Iris pigment epithelial cell (primary cell): ENCODE data around the gene PROZ.

Experiments
- DNase-seq: peaks from one replicate; pipeline ENCODE4 v3.0.0-alpha.2; 2011; ENCODE audit warnings: low read depth

The PROZ gene

GRCh38 chr13:113205428-113205931 lies 47.0 kb downstream of the PROZ start:
- peak; percentile 76 for DNase-seq

DNA sequence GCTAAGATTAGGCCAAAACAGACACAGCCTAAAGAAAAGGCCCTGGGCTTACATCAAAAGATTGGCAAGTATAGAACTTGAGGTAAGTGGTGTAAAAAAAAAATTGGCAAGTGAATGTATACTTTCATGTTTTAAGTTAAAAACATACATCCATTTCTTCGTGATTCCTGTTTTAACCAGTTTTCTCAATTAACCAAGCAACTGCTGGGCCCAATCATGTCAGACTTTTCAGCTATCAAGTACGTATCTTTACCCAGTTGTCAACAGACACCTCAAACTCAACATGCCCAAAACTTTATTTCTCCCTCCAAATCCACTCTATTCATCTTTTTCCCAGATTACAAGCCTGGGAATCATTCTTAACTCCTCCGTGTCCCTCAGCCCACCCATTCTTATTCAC lies 49.0 kb downstream of the PROZ start:
- no peak for DNase-seq

- peak; percentile 59 for DNase-seq
Measured at GRCh38 chr13:113207890-113208420, 49.5 kb downstream of the PROZ start.

DNA sequence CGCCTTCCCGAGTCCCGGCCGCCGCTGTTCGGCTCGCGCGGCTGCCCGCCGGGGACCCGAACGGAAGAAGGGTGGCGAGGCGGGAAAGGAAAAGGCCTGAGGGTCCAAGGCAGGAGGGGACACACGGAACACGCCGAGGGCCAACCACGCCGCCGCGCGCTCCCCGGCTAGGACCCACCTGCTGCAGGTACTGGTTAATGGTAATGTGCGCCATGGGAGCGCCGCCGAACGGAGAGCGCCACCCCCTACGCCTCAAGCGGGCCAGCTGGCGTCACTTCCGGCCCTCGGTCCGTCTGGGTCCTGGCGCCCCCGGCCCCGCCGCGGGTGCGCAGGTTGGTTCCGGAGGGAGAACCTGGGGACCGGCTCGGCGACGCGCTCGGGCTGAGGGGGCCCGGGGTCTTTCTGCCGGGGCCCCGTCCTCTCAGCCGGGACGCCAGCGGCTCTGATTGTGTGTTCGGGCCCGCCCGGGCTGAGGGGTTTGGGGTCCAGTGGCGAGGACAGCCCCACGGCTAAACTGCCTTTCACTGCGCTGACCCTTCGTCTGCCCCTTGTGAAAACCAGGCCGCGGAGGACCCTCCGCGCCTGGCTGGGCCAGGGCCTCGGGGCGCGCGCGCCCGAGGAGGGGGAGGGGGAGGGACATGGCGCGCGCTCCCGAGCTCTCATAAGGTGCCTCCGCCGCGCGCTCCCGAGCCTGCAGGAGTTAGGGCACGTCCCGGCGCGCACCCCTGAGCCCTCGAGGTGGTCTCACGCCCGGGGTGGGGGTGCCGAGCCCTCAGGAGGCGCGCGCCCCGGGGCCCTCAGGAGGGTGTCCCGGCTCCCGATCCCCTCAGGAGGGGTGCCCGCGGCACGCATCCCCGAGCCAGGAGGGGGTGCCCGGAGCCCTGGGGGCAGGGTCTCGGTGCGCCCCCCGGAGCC lies 50.2 kb downstream of the PROZ start, which contains the start of gene PCID2:
Gene PCID2 (minus strand): TSS at position 249 of the 915 bp plus-strand sequence. CDS start 35 bp downstream, at position 214.
- peak; percentile 88 for DNase-seq

DNA sequence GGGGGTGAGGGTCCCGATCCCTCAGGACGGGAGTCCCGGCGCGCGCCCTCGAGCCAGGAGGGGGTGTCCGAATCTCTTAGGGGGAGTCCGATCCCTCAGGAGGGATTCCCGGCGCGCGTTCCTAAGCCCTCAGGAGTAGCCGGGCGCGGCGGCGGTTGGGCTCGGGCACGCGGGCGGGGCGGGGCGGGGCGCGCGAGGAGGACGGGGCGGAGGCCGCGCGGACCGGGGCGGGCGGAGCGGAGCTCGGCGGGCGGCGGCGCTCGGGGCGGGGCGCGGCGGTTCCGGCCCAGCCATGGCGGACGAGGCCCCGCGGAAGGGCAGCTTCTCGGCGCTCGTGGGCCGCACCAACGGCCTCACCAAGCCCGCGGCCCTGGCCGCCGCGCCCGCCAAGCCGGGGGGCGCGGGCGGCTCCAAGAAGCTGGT lies 50.9 kb downstream of the PROZ start, which contains the start of gene CUL4A:
Gene CUL4A (plus strand): TSS at position 278 of the 423 bp plus-strand sequence. CDS start 15 bp downstream, at position 293.
- peak; percentile 75 for DNase-seq

- peak; percentile 66 for DNase-seq
Measured at GRCh38 chr13:113209759-113210421, 51.4 kb downstream of the PROZ start.

DNA sequence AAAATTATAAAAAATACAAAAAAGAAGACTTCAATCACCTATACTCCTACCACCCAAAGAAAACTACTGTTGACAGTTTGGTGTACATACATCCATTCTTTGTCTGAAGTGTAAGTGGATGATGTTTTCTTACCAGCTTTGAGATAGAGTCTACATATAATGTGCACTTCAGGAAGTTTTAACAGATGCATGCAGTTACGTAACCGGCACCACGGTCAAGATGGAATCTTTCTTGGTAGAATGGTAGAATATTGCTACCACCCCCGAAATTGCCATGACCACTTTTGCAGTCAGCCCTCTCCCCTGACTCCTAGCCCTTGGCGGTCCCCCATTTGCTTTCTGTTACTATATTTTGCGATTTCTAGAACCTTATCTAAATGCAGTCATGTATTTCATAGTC lies 52.4 kb downstream of the PROZ start:
- DNase-seq, result no peak

- no peak for DNase-seq
Measured at GRCh38 chr13:113211774-113212173, 53.3 kb downstream of the PROZ start.

DNA sequence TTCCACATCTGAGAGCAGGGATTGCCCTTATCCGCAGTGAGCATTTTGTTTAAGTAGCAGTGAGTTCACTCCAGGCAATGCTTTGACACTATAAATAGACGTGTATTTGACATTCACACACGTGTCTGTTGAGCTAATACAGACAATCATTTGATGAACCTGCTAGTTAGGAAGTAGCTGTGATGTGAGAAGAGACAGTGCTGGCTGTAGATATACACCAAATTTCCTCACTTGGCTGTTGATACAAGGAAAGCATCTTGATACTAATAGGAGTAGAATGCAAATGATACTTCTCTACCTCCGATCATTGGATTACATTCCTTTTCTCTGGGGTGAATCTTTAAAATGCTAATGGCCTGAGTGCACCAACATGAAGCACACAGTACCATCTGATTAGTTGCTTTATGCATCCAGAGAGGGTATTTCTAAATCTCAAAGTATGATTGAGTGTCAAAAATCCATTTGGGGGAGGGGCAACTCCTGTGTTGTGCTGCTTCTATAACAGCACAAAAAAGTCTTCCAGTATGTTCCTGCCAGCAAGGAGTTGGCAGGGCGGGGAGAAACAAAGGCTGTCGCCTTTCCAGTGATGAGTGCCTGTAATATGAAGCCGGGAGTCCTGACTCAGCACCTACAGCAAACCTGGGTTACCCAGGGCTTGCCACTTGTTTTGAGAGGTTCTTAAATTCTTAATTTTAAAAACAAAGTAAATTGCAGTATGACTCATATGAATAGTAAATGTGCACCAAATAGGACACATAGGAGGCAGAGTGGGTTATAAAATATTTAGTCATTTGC lies 58.0 kb downstream of the PROZ start:
- DNase-seq, result peak; percentile 80

DNA sequence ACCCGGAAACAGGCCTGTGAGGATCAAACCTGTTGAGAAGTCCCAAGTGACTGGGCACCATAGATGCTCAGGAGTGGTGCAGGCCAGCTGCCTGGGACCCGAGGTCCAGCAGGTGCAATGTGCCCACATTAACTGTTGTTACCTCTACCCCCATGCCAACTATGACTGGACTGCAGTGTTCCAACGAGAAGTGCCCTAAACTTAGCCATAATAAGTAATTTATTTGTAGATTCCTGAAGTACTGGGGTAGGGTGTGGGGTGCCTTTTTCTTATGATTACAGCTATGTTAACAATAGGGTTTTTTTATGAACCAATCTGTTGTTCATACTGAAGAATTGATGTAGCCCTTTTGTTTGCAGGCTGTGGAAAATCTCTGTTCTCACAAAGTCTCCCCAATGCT lies 60.1 kb downstream of the PROZ start:
- DNase-seq, result no peak

- DNase-seq, result no peak
Measured at GRCh38 chr13:113219256-113219940, 61.0 kb downstream of the PROZ start.

- no peak for DNase-seq
Measured at GRCh38 chr13:113220141-113220598, 61.7 kb downstream of the PROZ start.

GRCh38 chr13:113220877-113221276 lies 62.4 kb downstream of the PROZ start:
- no peak for DNase-seq
